Stimulated activated CD8-positive, alpha-beta memory T cell treated with anti-CD3 and anti-CD28 coated beads, Interleukin-7, amount 100 ng/mL, for 48 hours (primary cell): ENCODE measurements around the gene RNF166.

ENCODE experiments used
- DNase-seq, 2 donors: peaks; one replicate each; pipeline ENCODE4 v3.0.0-alpha.2; 2020; ENCODE audit warnings: low read depth in 1 of 2; ENCODE audit errors: extremely low read depth in 1 of 2

RNF166 gene

DNA sequence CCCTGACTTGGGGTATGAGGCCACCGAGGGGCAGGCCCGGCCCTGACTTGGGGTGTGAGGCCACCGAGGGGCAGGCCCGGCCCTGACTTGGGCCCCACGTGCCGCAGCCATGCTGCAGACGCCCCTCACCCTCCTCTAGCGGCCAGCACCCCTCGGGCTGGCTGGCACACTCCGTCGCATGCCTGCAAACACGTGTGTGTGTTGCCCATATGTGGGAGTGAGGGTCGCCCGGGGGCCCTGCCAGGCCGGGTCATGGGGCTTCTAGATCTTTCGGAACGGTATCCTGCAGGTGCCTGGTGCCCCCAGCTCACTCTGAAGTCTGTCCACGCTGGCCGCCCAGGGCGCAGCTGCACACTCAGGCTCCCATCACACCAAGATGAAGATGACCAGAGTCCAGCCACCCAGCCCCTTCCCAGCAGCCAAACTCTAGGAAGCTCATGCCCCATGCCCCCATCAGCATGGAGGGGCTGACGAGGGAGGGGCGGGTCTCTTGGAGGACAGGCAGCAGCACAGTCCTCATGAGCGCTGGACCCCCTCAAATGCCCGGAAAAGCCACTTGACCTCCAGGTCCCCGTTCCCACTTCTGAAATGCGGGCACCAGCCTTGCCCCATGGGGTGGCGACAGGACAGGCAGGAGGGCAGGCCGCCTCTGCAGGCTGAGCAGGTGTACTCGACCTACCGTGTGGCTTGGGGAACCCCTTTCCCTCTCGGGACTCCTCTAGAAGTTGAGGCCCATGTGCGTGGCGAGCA is 33.9 kb upstream of the RNF166 start:
- no peak for DNase-seq

DNA sequence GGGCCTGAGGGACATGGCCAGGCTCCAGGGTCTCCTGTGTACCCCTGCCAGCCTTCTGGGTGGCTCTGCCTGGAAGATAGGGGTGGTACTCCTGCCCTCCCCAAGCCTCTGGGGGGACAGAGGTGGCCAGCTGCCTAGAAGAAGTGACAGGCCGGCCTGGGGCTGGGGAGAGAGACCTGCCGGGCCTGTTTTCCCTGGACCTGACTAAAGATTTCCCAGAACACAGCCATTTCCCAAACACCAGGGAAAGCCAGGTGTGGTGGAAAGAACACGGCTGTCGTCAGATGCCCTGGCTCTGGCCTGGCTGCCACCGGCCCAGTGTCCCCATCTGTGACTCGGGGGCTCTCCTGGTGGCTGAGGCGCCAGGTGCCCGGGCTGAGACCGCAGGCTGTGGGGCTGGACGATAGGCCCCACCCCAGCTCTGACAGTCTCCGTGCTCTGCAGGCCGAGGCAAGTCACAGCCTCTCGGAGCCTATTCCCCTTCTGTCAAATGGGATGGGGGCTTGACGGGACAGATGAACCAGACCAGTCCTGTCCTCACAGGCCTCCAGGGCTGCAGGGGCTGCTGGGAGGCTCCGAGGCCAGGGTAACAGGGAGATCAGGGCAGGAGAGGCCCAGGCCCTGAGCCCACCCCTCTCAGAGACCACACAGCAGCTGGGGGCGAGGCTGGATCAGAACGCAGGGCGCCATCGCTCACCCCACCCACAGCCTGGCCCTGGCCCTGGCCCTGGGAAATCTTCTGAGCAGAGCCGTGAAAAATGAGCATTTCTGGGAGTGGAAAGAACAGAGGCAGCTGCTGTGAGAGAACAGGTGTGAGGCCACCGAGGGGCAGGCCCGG is 33.1 kb upstream of the RNF166 start:
- DNase-seq: no peak

DNA sequence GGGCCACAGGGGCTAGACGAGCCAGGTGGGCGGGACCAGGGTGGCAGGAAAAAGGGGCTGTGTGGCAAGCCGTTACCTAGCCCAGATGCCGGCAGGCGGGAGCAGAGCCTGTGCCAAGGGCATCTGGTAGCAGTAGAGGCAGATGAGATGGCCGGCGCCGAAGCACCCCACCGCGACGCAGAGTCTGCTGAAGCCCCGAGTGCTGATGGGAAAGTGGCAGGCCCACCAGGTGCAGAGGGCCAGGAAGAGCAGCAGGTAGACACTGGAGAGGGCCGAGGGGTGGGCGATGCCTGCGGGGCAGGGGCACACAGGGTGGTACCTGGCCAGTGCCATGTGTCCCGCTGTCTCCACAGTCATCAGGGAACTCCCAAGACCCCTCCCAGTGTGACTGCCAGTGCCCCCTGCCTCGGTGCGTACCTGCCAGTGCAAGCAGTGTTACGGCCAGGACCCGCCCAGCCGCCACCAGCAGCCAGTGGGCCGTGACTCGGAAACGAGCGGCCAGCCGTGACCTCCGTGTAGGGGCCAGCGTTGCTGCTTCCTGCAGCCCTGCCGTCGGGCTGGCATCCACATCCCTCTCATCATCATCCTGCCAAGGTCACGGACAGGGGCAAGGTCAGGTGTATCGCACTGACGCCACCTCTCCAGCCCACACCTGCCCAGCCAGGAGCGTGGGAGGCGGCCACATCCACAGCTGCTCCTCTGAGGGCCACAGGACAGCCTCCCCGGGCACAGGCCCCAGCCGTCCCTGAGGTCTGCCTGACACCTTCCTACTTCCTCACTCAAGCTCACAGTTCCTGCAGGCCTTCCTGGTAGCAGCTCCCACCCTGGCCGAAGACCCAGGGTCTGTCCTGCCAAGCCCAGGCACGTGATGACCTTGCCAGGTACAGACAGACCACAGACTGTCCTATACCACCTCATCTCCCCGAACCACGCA is 32.2 kb upstream of the RNF166 start:
- no peak for DNase-seq

DNA sequence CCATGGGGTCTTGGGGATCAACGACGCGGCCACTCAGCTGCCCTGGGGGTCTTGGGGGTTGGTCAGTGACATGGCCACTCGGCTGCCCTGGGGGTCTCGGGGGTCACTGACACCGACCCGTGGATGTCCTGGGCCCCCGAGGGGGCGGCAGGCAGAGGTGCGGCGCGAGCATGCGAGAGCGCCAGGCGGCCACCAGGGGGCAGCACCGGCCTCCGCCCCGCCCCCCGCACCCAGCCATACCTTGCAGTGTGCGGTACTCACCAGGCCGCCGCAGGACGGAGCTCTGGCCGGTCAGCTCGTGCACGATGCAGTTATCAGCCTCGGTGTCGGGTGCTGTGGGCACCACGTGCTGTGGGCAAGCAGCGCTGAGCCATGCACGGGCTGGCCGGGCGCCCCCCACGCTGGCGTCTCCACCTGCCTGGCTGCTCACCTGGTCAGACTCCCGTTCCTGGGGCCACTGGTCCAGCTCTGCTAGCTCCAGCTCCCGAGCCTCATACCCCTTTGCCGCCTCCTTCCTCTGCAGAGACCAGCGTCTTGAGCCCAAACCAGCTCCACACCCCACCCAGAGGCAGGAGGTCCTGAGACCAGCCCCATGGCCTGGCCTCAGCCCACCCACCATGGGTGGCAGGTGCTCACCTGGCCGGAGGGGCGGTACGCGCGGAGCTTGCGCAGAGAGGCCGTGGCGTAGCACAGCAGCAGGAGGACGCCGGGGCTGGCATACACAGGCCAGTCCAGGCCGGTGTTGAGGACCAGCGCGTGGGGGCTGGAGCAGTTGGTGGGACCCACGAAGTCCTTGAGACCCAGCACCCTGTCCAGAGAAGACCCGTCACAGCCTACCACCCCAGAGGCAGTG is 31.3 kb upstream of the RNF166 start:
- peak; percentile 23 to 61 for DNase-seq

DNA sequence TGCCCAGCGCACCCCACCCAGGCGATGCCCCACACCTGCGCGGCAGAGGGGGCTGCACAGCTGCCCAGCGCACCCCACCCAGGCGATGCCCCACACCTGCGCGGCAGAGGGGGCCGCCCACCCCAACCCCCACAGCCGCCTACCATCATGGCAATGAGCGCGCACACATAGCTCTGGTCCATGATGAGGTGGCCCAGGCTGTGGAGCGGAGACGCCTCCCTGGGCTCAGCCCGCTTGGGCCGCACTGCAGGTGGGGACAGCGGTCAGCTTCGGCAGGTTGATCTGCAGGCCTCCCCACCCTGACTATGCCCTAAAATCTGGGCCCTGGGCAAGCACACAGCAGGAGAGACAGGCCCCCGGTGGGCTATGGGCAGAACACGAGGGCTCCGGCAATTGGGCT is 30.3 kb upstream of the RNF166 start:
- DNase-seq: no peak

DNA sequence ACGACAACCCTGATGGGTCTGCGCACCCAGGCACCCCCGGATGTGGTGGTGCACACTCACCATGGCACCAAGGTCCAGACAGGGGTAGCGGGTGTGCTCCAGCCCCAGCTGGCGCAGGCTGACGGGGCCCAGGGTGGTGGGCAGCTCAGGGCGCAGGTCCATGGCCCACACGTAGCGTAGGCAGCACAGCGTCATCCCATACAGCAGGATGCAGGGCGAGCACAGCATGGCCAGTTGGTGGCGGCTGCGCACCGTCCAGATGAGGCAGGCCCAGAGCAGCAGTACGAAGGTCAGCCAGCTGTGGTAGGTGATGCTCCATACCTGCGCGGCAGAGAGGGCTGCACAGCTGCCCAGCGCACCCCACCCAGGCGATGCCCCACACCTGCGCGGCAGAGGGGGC is 29.9 kb upstream of the RNF166 start:
- no peak for DNase-seq

DNA sequence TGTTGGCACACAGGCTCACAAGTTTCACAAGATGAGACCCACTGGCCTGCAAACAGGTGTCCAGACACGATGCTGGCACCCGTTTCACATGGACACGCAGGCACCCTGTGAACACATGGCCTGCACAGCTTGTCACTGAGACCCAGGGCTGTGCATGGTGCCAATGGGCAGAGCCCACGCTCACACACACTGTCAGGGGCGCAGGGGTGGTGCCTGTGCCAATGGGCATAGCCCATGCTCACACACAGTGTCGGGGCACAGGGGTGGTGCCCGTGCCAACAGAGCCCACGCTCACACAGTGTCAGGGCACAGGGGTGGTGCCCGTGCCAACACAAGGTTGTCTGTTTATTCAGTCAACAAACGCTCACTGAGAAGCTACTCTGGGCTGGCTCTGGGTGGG is 29.4 kb upstream of the RNF166 start:
- no peak for DNase-seq

DNA sequence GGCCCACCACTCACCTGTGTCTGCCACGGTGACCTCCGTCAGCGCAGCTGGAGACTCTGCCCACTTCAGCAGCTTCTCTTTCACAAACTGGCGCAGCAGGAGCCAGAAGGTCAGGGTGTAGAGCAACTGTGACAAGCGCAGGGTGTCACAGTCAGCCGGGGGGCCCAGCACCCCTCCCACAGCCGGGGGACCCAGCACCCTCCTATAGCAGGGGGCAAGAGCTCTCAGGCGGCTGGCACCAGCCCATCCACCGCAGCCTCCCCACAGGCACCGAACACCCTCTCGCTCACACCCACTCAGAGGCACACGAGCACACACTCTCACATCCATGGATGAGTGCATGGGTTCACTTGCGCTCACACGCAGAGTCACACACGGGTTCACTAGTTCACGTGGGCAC is 28.9 kb upstream of the RNF166 start:
- no peak for DNase-seq

DNA sequence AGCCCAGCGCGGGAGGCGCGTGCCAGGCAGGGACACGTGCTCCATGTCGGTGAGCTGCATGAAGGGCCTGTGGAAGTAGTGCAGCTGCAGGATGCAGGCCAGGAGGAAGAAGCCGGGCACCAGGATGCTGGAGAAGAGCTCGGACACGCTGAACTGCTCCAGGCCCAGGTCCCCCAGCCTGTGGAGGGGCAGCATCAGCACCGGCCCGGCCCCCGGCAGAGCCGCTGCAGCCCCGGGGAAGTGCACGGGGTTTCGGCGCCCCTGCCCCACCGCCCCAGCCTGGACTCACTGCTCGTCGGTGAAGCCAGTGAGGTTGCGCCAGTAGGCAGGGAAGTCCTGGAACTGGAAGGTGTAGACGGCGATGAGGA is 28.1 kb upstream of the RNF166 start:
- no peak for DNase-seq

DNA sequence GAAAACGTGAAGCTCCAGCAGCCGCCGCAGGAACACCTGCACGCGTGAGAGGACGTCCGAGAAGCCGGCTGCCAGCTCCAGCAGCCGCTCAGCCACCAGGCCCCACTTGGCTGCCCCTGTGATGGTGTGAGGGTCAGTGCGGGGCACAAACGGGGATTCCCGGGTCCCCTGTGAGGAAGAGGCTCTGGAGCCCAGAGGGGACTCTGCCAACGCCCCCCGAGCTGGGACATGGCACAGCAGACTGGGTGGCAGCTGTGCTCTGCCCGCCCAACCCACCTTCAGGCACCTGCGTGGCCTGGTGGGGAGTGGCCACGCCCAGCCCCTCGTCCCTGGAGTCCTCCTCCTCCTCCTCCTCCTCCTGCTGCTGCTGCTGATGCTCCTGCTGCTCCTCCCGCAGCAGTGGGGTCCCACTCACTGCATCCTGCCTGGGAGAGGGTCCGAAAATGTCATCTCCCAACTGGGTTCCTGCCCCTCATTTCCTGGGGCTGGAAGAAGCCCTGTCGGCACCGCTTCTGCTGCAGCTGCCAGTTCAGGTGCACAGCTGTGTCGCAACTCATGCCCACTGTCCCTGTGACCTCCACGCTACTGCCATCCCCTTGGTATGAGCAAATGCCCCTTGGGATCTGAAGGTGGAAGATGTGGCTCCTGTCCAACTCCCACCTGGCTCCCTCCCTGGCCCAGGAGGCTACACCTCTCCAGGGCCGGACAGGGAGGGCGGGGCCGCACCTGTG is 27.6 kb upstream of the RNF166 start:
- DNase-seq: no peak

DNA sequence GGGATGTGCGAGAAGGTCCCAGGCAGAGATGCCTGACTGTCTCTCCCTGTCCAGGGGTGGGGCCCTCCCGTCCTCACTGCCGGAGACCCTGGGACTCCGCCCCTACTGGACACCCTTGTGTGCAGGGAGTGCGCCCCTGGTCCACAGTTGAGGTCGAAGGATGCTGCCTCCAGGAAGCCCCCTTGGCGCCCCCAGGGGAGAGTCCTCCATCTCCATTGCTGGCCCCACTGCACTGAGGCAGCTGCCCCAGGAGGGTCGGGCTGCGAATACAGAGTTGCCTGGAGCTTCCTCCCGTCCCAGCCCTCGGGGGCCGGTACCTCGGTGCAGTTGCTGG is 26.7 kb upstream of the RNF166 start:
- DNase-seq: no peak

DNA sequence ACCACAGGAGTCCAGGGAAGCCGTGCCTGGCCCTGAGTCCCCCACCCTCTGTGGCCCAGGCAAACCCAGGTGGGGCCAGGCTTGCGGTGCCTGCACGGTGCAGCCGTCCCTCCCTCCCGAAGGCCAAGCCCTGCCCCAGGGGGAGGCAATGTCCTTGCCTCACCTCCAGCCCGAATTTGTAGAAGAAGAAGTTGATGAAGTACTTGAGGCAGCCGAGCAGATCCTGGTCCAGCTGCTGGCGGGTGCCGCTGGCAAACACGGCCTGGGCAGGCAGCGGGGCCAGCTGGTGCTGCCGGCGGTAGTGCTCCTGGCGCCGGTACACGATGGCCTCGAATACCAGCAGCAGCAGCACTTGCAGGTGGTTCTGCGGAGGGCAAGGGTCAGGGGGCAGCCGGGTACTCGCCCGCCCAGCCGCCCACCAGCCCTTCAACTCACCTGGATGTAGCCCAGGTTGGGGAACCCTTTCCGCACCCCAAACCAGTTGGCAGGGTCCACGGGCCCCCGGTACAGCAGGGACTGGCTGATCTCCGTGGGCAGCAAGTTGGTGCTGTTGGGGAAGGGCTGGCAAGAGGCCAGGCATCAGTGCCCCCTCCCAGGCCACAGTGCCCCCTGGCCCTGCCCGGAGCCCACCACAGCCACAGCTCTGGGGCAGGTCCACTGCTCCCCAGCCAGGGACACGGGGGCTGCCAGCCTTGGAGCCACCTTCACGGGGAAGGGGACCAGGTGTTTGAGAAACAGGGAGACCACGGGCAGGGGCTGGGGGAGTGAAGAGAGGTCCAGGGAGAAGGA is 26.2 kb upstream of the RNF166 start:
- no peak for DNase-seq

DNA sequence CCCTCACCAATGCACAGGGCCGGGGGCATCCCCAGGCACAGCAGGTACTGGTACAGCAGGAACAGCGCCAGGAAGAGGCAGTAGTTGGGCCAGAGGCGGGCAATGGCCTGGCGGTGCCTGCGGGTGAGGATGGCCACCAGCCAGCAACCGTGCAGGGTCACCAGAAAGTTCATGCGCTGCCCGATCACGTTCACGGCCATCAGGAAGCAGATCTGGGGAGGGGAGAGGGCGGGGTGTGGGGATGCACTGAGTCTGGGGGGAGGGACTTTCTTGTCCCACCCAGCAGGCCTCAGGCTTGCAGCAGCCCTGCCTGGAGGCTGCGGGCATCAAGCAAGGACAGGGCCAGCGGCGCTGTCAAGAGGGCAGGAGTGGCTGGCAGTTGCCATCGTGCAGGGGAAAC is 25.5 kb upstream of the RNF166 start:
- DNase-seq: no peak

DNA sequence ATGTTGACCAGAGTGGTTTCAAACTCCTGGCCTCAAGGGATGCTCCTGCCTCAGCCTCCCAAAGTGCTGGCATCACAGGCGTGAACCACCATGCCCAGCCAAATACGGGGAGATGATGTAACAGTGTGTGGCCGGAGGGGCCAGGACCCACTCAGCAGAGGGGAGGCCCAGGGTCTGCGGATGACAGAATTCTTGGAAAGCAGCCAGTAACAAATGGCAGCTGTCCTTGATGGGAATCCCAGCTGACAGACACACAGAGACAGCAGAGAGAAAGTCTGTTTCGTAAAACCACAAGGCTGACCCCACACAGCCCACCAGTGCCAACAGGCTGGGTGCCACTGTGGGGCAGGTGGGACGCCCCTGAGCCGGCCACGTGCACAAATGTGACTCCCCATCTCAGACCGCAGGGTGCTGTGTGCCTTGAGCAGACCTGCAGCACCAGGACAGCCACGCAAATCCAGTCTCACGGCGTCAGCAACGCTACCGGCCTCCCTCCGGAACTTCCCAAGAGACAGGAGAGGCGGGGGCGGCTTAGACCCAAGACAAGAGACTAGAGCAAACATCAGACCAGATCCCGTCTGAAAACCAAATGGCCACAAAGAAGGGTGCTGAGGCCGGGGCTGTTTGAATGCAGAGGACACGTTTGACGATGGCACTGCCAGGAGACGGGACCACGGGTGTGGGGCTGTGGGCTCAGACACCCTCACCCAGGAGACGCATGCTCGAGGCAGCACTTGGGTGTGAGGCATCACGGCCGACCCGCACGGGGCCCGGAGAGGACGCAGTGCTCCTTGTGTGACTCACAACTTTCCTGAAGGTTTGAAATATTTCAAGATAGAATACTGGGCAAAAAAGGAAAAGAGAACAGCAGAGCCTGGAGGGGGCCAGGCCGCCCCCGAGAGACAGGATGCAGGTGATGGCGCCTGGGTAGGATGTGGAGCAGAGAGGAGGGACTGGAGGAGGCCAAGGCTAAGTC is 24.7 kb upstream of the RNF166 start:
- DNase-seq: no peak

DNA sequence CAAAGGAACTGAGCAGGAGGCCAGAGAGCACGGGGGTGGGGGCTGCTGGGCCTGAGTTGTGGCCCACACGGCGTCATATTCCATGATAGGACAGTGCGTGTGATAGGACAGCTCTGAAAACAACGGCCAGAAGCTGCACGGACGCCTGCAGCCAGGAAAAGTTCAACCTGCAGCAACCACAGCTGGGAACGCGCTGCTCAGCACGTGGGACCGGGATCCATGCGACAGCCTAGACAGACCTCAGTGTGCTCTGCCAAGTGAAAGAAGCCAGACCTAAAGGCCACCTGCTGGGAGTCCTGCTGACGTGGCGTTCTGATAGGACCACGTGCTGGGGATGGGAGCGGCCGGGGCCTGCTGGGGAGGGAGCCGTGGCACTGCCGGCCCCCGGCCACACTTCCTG is 21.7 kb upstream of the RNF166 start:
- no peak for DNase-seq

DNA sequence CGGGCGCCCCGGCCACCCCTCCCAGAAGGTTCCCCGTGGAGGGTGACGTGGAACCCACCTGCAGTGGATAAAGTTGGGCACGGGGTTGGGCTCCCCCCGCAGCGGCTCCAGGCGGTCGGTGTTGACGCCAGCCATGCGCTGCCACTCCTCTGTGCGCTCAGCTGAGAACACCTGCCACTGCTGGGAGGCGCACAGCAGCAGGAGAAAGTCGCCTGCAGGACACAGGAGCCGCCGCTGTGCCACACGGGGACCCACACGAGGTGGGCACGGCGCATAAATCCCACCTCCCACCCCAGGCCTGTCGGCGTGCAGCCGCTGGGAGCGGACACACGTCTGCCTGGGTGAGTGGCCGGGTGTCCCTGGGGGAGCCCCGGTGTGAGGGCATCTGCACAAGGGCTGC is 20.8 kb upstream of the RNF166 start:
- no peak for DNase-seq

DNA sequence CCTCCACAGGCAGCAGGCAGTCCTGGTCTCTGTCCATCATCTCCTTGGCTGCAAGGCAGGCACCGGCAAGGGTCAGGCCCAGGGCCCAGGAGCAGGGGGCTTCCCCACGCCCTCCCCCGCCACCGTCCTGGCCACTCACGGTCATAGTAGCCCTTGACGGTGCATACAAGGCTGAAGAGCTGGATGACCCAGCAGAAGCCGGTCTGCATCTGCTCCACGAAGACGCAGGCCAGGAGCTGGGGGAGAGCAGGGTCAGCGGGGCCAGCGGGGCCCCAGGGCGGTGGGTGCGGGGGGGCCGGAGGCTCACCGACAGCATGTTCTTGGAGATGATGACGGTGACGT is 20.2 kb upstream of the RNF166 start:
- DNase-seq: no peak
